Measurements from ENCODE around the gene RAB33A.

RAB33A gene

GRCh38 chrX:130139474-130140201 lies 32.1 kb upstream of the RAB33A start:
- no peak overlapping the region for H3K4me3 ChIP-seq (ENCODE audit: control insufficient read depth, low read depth, low read length)
- no peak for TF ChIP-seq CTCF (conservative IDR thresholded peaks at IDR 0.05; ENCODE audit: control insufficient read depth, insufficient read depth, low read depth, low read length)
- no peak for DNase-seq (ENCODE audit: low read depth)

GRCh38 chrX:130144509-130144908 lies 27.3 kb upstream of the RAB33A start:
- peak; percentile 12 for TF ChIP-seq CTCF (conservative IDR thresholded peaks at IDR 0.05; ENCODE audit: control insufficient read depth, insufficient read depth, low read depth, low read length)
- peak; percentile 58 for DNase-seq (ENCODE audit: low read depth)
- H3K4me3 ChIP-seq (ENCODE audit: control insufficient read depth, low read depth, low read length), result no peak overlapping the region

GRCh38 chrX:130145123-130145522 lies 26.6 kb upstream of the RAB33A start:
- no peak for DNase-seq (ENCODE audit: low read depth)
- no peak for TF ChIP-seq CTCF (conservative IDR thresholded peaks at IDR 0.05; ENCODE audit: control insufficient read depth, insufficient read depth, low read depth, low read length)
- no peak overlapping the region for H3K4me3 ChIP-seq (ENCODE audit: control insufficient read depth, low read depth, low read length)

GRCh38 chrX:130147631-130148030 lies 24.1 kb upstream of the RAB33A start:
- no peak overlapping the region for H3K4me3 ChIP-seq (ENCODE audit: control insufficient read depth, low read depth, low read length)
- no peak for DNase-seq (ENCODE audit: low read depth)
- TF ChIP-seq CTCF (conservative IDR thresholded peaks at IDR 0.05; ENCODE audit: control insufficient read depth, insufficient read depth, low read depth, low read length), result no peak

GRCh38 chrX:130155564-130155963 lies 16.2 kb upstream of the RAB33A start:
- no peak for DNase-seq (ENCODE audit: low read depth)
- no peak overlapping the region for H3K4me3 ChIP-seq (ENCODE audit: control insufficient read depth, low read depth, low read length)
- TF ChIP-seq CTCF (conservative IDR thresholded peaks at IDR 0.05; ENCODE audit: control insufficient read depth, insufficient read depth, low read depth, low read length), result no peak

- no peak for DNase-seq (ENCODE audit: low read depth)
- TF ChIP-seq CTCF (conservative IDR thresholded peaks at IDR 0.05; ENCODE audit: control insufficient read depth, insufficient read depth, low read depth, low read length), result no peak
- H3K4me3 ChIP-seq (ENCODE audit: control insufficient read depth, low read depth, low read length), result no peak overlapping the region
These were observed 13.5 kb upstream of the RAB33A start for GRCh38 chrX:130158311-130158710.

All from fibroblast of mammary gland (primary cell).